DOHH2 (cell line): ENCODE results near the gene KLHDC7A.

Source experiments
- H3F3A ChIP-seq: fragments of 200-600 bp; sonication (generic), shearing (Covaris generic); 2 replicates; pipeline ENCODE4 v1.6.0; 2016; ENCODE audit warnings: antibody characterized with exemption, mild to moderate bottlenecking; ENCODE audit not compliant: control insufficient read depth, insufficient read depth
- H3K27ac ChIP-seq: fragments of 200-600 bp; sonication (generic); 2 replicates; pipeline ENCODE4 v1.5.1; 2014; ENCODE audit warnings: low read depth, mild to moderate bottlenecking, low read length, moderate library complexity
- H3K27me3 ChIP-seq: fragments of 200-600 bp; sonication (generic); 2 replicates; pipeline ENCODE4 v1.6.1; 2014; ENCODE audit warnings: mild to moderate bottlenecking, low read length, mixed read lengths; ENCODE audit not compliant: control insufficient read depth
- H3K36me3 ChIP-seq: fragments of 200-600 bp; sonication (generic); 2 replicates; pipeline ENCODE4 v1.6.1; 2014; ENCODE audit warnings: mild to moderate bottlenecking, low read length, moderate library complexity, mixed read lengths; ENCODE audit not compliant: control insufficient read depth
- H3K4me1 ChIP-seq: fragments of 200-600 bp; sonication (generic); 2 replicates; pipeline ENCODE4 v1.6.1; 2014; ENCODE audit warnings: mild to moderate bottlenecking, low read length, mixed read lengths; ENCODE audit not compliant: control insufficient read depth
- H3K4me2 ChIP-seq: fragments of 200-600 bp; sonication (generic); 2 replicates; pipeline ENCODE4 v1.6.0; 2014; ENCODE audit warnings: mild to moderate bottlenecking, low read length, moderate library complexity
- H3K4me3 ChIP-seq: fragments of 200-600 bp; sonication (generic); 2 replicates; pipeline ENCODE4 v1.5.1; 2014; ENCODE audit warnings: mild to moderate bottlenecking, low read length, mixed read lengths
- H3K79me2 ChIP-seq: fragments of 200-600 bp; sonication (generic); 2 replicates; pipeline ENCODE4 v1.6.1; 2014; ENCODE audit warnings: mild to moderate bottlenecking, low read length, mixed read lengths; ENCODE audit not compliant: control insufficient read depth
- H3K9me2 ChIP-seq: fragments of 200-600 bp; sonication (generic); replicated peaks from 2 replicates; pipeline ENCODE4 v1.6.1; 2014; ENCODE audit warnings: mild to moderate bottlenecking, low read length, mixed read lengths; ENCODE audit not compliant: control insufficient read depth
- H3K9me3 ChIP-seq: fragments of 200-600 bp; sonication (generic); 2 replicates; pipeline ENCODE4 v1.6.1; 2014; ENCODE audit warnings: antibody characterized with exemption, low read length, mixed read lengths; ENCODE audit not compliant: control insufficient read depth, insufficient read depth
- H4K20me1 ChIP-seq: fragments of 200-600 bp; sonication (generic); 2 replicates; pipeline ENCODE4 v1.6.0; 2014; ENCODE audit warnings: low read depth, mild to moderate bottlenecking, antibody characterized with exemption, low read length, moderate library complexity; ENCODE audit not compliant: control insufficient read depth, insufficient read depth
- EZH2phosphoT487 ChIP-seq: fragments of 200-600 bp; sonication (generic); IDR thresholded peaks from 2 replicates; pipeline ENCODE4 v1.6.1; 2017; ENCODE audit warnings: borderline replicate concordance, mild to moderate bottlenecking, antibody characterized with exemption, low read length, moderate library complexity, mixed read lengths
- TF ChIP-seq, protein P1 (sequence below): fragments of 200-600 bp; sonication (generic); IDR thresholded peaks from one replicate; pipeline ENCODE4 v1.5.1; 2014; ENCODE audit warnings: antibody characterized with exemption, mild to moderate bottlenecking, low read depth, low read length; ENCODE audit not compliant: poor library complexity, severe bottlenecking

Gene KLHDC7A

DNA sequence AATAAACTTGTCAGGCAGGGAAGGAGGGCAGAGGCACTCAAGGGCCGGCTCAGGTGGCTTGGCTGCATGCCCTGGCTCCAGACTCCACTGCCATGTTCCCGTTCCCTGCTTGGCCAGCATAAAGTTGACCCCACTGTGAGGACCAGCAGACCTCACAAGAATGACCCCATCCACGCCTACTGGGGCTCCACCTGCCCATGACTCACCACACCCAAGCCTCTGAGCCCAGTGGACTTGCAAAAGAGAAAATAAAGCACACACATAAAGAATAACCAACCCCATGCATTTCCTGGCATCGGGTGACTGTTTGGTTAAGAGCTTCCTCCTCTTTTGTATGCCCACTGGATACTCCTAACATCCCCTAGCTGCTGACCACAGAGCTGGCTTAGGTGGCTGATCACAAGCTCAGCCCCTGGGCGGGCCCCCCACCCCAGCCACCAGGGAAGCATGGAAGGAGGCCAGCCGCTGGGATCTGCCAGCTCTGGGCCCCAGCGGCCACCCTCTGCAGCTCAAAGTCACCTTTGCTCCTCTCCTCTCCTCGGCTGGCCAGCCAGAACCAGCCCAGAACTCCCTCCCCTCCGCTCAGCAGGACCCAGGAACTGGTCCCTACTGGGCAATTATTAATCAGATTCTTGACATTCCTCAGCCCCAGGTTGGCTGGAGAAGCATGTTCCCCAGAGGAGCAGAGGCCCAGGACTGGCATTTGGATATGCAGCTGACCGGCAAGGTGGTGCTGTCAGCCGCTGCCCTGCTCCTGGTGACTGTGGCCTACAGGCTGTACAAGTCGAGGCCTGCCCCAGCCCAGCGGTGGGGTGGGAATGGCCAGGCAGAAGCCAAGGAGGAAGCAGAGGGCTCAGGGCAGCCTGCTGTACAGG lies at the start of gene KLHDC7A:
TSS of gene KLHDC7A (plus strand) at position 616 of the 875 bp plus-strand sequence. CDS start at position 668, 52 bp downstream.
- Histone ChIP-seq H3K27ac (no peak within 1 kb of the TSS), H3K4me3 (no peak within 1 kb of the TSS), H3K79me2 (no peaks in the 10 kb centered on the region), H3K27me3 (no peaks in the 10 kb centered on the region; the same call in 1 of the 2 replicates), H3K36me3 (no peaks in the 10 kb centered on the region), H3K4me2 (no peak within 1 kb of the TSS), H4K20me1 (no peaks in the 10 kb centered on the region), H3K9me2 (no peaks in the 10 kb centered on the region), H3F3A (no peaks in the 10 kb centered on the region), H3K4me1 (no peaks in the 10 kb centered on the region), H3K9me3 (no peaks in the 10 kb centered on the region)
- no peak for TF ChIP-seq EZH2phosphoT487
- TF ChIP-seq, protein P1, sequence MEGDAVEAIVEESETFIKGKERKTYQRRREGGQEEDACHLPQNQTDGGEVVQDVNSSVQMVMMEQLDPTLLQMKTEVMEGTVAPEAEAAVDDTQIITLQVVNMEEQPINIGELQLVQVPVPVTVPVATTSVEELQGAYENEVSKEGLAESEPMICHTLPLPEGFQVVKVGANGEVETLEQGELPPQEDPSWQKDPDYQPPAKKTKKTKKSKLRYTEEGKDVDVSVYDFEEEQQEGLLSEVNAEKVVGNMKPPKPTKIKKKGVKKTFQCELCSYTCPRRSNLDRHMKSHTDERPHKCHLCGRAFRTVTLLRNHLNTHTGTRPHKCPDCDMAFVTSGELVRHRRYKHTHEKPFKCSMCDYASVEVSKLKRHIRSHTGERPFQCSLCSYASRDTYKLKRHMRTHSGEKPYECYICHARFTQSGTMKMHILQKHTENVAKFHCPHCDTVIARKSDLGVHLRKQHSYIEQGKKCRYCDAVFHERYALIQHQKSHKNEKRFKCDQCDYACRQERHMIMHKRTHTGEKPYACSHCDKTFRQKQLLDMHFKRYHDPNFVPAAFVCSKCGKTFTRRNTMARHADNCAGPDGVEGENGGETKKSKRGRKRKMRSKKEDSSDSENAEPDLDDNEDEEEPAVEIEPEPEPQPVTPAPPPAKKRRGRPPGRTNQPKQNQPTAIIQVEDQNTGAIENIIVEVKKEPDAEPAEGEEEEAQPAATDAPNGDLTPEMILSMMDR: no peak

DNA sequence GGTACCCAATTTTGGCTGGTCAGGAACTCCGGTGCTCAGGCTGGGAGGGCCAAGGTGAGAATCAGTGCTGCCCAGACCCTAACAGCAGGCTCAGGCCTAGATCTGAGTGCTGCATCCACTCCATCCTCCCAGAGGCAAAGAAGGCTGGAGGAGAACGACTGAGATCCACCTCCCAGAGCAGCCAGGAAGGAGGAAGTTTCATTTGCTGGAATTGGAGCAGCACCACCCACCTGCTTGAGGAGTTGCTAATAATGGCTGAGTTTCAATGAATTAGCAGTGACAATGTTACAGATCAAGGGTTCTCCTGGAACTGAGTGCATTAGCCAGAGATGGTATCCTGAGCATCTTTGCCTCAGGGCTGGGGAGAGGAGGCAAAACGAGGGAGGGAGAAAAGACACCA lies 46.7 kb upstream of the KLHDC7A start:
- no peak for TF ChIP-seq EZH2phosphoT487
- TF ChIP-seq, protein P1: no peak
- no peaks in the 10 kb centered on the region for H3K36me3 ChIP-seq
- no peaks in the 10 kb centered on the region for H3K9me2 ChIP-seq
- no peaks in the 10 kb centered on the region for H3K4me1 ChIP-seq
- H3F3A ChIP-seq: no peaks in the 10 kb centered on the region
- H3K4me2 ChIP-seq: no peak overlapping the region
- H3K27ac ChIP-seq: no peak overlapping the region
- H3K79me2 ChIP-seq: no peaks in the 10 kb centered on the region
- H3K9me3 ChIP-seq: no peaks in the 10 kb centered on the region
- H3K4me3 ChIP-seq: no peak overlapping the region
- H3K27me3 ChIP-seq: no peaks in the 10 kb centered on the region
- no peaks in the 10 kb centered on the region for H4K20me1 ChIP-seq

DNA sequence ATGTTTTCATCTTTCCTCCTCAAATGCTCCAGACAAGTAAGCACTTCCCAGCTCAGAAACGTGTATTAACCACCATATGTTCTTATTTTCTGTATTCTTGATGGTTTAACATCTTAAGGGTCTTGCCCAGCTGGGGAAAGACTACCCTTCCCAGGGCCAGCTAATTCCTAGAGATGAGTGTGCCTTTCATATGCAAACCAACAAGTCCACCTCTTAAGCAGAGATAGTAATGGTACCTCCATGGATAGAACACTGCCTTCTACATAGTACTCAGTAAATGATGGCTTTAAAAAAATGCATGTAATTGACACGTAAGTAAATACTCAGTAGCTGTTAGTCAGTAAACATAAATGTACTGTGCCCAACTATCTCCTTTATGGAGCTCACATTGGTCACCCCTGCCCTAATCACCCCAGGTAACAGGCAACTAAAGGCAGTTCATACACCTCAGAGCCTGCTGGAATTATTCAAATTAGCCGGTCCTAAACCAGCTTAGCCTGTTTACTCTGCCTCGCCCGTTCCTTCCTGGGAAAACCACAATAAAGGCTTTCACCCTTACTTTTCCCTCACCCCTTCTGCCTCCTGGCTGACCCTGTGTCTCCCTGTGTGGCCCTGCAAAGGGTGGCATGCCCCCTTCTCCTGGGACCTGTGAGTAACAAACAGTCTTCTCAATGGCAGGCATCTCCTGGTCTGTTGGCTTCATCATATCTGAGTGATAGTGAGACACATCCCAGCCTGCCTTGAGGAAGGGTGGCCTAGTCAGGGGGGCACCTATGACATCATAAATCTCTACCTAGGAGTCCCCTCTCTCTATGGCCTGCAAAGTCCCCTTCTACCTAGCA lies 40.1 kb upstream of the KLHDC7A start:
- Histone ChIP-seq H3K27ac (no peak overlapping the region), H3K4me1 (no peaks in the 10 kb centered on the region), H3K27me3 (no peaks in the 10 kb centered on the region), H3K4me2 (no peak overlapping the region), H3K36me3 (no peaks in the 10 kb centered on the region), H3F3A (no peaks in the 10 kb centered on the region), H3K79me2 (no peaks in the 10 kb centered on the region), H3K9me3 (no peaks in the 10 kb centered on the region), H4K20me1 (no peaks in the 10 kb centered on the region), H3K4me3 (no peak overlapping the region), H3K9me2 (no peaks in the 10 kb centered on the region)
- TF ChIP-seq, protein P1: no peak
- TF ChIP-seq EZH2phosphoT487: no peak
